Skin of body (tissue), 2 donors: ENCODE results near the gene TCIRG1. TPM values are rescaled to one million over a fixed set of nuclear protein-coding genes. Genes with fewer than 3 reads are reported as not detected.

Experiments used
- DNase-seq: peaks from one replicate; lab custom pipeline; 2025; lab: John Stamatoyannopoulos, UW
- total RNA-seq: library from RNA; depleted of rRNA; stranded (reverse); fragments of >200 nt; gene quantifications from one replicate; pipeline ENCODE4 v1.2.3, GENCODE V29; 2014

TCIRG1 gene
- total RNA-seq, 1 donor from 2014 or later, result 22.5 TPM

- no peak for DNase-seq
Measured at GRCh38 chr11:68051191-68052136, 12.6 kb downstream of the TCIRG1 start.

DNA sequence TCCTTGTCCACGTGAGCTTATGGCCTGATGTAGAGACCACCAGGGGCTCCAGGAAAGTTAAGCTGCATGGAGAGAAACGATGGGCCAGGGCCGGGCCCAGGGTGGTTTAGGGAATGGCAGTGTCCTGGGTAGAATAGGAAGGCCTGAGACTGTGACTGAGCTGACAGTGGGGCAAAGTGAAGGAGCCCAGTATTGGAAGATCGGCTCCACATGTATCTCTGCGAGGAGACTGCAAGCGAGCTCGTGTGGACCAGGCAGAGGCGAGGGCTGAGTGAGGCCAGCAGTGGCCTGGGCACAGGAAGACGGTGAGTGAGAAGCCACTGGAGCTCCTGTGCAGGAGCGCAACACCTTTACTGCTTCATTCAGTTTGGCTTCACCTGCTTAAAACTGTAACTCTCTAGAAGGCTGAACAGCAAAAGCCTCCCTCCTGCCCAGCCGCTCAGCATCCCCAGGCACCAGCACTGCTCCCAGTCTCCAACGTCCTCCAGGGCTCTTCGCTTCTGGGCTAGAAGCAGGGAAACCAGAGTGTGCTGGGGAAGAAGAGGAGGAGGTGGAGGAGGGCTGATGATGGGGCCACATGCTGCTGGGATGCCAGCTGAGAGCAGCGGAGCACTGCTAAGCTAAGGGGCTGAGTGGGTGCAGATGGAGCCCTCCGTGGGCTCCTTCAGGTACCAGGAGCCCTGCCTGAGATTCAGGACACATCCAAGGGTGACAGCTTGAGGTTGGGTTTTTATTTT lies 13.5 kb downstream of the TCIRG1 start:
- no peak for DNase-seq

- no peak for DNase-seq
Measured at GRCh38 chr11:68053117-68053516, 14.3 kb downstream of the TCIRG1 start.

- DNase-seq, result no peak
Measured at GRCh38 chr11:68053981-68054812, 15.4 kb downstream of the TCIRG1 start.

DNA sequence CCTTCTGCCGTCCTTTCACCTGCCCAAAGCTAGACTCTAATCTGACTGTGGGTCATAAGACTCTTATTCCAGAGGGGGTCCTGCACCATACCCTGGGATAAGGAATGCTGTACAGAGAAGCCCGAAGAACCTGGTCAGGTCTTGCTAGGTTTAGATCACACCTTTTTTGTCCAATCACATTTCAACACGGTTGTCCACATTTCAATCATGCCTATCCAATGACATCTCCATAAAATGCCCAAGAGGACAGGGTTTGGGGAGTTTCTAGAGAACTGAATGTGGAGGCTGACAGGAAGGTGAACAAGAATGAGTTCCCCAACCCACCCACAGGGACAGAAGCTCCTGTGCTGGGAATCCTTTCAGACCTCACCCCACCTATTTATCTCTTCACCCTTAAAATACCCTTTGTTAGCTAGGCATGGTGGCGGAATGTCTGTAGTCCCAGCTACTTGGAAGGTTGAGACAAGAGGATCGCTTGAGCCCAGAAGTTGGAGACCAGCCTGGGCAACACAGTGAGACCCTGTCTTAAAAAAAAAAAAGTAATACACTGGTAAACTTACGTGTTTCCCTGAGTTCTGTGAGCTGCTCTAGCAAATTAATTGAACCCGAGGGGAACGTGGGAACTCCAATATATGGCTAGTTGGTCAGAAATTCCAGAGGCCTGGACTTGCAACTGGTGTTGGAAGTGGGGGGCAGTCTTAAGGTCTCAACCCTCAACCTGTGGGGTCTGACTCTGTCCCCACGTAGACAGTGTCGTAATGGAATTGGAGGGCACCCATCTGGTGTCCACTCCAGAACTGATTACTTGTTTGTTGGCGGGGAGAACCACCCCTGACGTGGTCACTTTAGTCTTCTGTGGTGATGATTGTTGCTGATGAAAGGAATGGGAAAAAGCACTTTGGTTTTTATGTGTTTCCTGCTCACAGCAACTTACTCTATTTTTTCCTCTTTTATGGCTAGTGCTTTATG lies 17.8 kb downstream of the TCIRG1 start:
- DNase-seq, result no peak

GRCh38 chr11:68057807-68058206 lies 19.0 kb downstream of the TCIRG1 start:
- no peak for DNase-seq

DNA sequence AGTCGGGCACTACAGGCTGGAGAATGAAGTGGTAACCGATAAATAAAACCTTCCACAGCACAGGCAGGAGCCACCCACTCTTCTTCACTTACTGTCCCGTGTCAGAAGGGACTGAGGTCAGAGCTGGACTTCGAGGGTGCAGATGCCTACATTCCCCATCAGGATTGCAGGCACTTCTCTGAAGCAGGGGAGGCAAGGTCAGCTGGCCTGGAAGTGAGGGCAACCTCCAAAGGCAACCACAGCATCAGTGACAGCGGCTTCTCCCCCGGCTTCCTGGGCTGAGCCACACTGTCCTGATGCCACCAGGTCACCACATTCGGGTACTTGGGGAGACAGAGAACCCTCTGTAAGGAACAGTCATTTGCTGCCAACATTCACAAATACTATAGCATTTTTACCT lies 22.7 kb downstream of the TCIRG1 start:
- DNase-seq, result no peak

DNA sequence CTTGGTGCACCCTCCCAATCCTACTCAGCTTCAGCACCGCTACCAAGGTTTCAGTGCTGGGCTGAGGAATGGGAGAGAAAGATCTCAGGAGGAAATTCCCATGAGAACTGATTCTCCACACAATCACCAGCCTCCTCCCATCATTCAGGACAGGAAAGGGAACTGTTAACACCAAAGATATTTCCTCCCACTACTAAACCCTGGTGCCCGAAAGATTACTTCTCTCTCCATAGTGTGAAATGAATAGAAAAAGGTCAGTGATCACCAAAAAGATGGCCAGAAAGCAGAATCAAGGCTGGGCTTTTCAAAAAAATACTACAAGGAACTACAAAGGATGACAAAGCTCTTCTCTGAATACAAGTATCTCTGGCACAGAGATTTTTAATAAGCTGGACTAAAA lies 26.1 kb downstream of the TCIRG1 start:
- no peak for DNase-seq

GRCh38 chr11:68065841-68066240 lies 27.0 kb downstream of the TCIRG1 start:
- DNase-seq, result no peak

DNA sequence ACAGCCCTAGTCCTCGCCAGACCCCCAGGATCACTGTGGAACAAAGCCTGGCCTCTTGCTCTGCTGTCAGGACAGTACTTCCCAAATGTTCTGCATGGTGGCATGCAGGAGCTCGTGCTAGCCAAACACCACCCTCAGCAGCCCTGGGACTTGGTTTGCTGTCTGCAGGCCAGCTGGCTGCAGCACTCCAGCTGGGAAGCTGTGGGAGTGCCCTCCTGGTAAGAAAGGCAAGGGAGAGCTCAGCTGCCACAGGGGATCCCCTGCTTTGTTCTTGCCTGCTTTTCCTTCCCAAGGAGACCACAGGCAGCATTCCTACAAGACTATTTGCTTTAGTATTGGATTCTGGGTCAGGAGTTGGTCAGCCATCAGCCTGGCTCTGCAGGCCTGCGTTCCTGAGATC lies 27.9 kb downstream of the TCIRG1 start:
- DNase-seq, result no peak

GRCh38 chr11:68067991-68068390 lies 29.2 kb downstream of the TCIRG1 start:
- no peak for DNase-seq

DNA sequence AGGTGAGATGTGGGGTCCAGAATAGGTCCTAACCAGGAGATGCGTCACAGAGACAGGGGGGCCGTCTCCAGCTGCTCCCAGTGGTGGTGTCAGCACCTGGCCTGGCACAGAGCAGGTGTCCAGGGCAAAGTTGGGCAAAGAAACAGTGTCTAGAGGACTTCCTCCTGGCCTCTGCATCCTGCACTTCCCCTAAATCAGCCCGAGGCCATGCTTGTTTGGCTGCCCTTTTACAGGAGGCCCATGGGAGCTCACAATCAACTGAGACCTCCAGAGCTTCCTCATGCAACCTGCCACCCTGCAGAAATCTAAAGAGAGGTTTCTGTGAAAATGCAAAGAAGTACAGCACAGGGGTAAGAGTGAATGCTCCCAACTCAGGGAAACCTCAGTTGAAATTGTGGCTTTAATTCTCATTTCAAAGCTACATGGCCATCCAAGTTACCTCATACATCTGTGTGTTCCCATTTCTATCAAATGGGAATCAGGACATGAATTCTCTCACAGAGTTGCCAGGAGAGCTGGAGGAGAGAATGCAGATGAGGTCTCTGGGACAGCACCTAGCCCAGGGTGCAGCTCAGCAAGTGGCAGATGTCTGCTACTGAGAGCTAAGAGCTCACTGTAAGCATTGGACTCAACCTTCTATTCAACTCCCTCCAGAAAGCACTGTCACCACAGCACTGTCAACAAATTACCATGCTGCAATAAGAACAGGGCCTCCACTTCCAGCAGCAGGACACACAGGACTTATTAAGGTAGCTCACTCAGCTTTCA lies 32.6 kb downstream of the TCIRG1 start:
- no peak for DNase-seq

DNA sequence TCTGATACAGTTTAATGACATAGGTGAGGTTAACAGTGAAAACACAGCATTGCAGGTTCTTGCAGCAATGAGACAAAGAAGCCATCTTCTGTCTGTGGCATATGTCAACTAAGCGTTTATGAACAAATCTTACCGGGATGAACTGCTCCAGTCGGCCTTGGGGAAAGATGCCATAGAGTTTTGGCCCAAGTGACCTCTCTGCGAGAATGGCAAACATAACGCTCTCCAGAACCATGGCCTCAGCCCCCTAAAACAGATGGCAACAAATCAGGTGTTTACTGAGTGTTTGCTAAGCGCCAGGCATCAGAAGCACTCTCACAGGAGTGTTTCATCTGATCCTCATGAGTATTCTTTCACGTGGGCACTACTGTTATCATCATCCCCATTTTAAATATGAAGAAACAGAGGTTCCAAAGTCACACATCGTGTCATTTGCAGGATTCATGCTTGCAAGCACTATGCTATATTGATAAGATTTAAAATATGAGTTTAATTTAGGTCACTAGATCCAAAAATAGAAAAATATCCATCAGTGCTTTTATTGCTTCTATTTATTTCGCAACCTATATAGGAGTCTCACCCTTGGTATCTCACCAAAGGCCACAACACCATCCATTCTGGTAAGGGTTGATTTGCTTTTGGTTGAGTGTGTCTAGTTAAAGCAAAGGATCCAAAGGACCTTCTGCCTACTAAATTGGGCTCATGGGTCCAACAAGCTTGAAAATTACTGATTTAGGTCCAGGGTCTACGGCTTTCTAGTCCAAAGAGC lies 35.9 kb downstream of the TCIRG1 start:
- no peak for DNase-seq

- no peak for DNase-seq
Measured at GRCh38 chr11:68076371-68077042, 37.7 kb downstream of the TCIRG1 start.

GRCh38 chr11:68077617-68078582 lies 39.1 kb downstream of the TCIRG1 start:
- no peak for DNase-seq

GRCh38 chr11:68080860-68081259 lies 42.0 kb downstream of the TCIRG1 start:
- no peak for DNase-seq

GRCh38 chr11:68081691-68082090 lies 42.9 kb downstream of the TCIRG1 start:
- no peak for DNase-seq
